Psoas muscle (tissue), 8 donors: ENCODE measurements around the gene GNL1. TPM values are rescaled to one million over a fixed set of nuclear protein-coding genes. Genes with fewer than 3 reads are reported as not detected.
"Not testable (repeated sequence)": the region's sequence is repeated elsewhere in the genome, so short reads cannot be mapped to it uniquely, and the experiment has no call there.

Experiments used
- ATAC-seq, 4 donors: fragments of 200-7000 bp; cut with Tn5 transposase; one replicate each; pipeline ENCODE4 v1.9.1; 2020; ENCODE audit warnings: moderate library complexity in 3 of 4, mild to moderate bottlenecking in 2 of 4
- DNase-seq, 2 donors: peaks; one replicate each; pipeline ENCODE4 v3.0.0-alpha.2; 2020
- H3K27ac ChIP-seq: fragments of 200-600 bp; one replicate; pipeline ENCODE4 v1.8.0; 2022
- H3K27me3 ChIP-seq, 3 donors: fragments of 200-600 bp in 1 of 3; one replicate each; pipeline versions ENCODE4 v1.6.1 to v1.8.0; 2013 to 2022; ENCODE audit warnings: low read length in 2 of 3, mild to moderate bottlenecking in 2 of 3, moderate library complexity in 1 of 3; ENCODE audit not compliant: insufficient read depth in 3 of 3
- H3K36me3 ChIP-seq, 2 donors: fragments of 200-600 bp in 1 of 2; one replicate each; pipeline versions ENCODE4 v1.6.1 to v1.8.0; 2013 to 2022; ENCODE audit warnings: low read depth in 1 of 2, mild to moderate bottlenecking in 1 of 2, moderate library complexity in 1 of 2; ENCODE audit not compliant: insufficient read depth in 1 of 2
- H3K4me1 ChIP-seq: fragments of 200-600 bp; one replicate; pipeline ENCODE4 v1.8.0; 2022
- H3K4me3 ChIP-seq: fragments of 200-600 bp; one replicate; pipeline ENCODE4 v1.8.0; 2022; ENCODE audit warnings: mild to moderate bottlenecking
- H3K9me3 ChIP-seq: fragments of 200-600 bp; one replicate; pipeline ENCODE4 v1.8.0; 2022
- WGBS, 3 donors: extraction: QIAGEN DNeasy Blood & Tissue Kit; methylation state at CpG; one replicate each; pipeline versions ENCODE4 v1.1.6 to v1.1.7; 2013; 5-methylcytosine and 5-hydroxymethylcytosine counted together
- intact Hi-C, 2 donors: fragments of 100-400 bp; cut with DNase I; formaldehyde crosslinking; loops; one replicate each; pipeline versions ENCODE4 v1.11.0 to v1.14.2; 2022
- polyA plus RNA-seq, 3 donors: library from polyadenylated mRNA; stranded (reverse); fragments of 200-250 nt; gene quantifications; one replicate each; pipeline ENCODE4 v1.2.3, GENCODE V29; 2013
- total RNA-seq, 4 donors: library from RNA; stranded (reverse); fragmentation: NEBNext Ultra II Directional in 2 of 4; extraction: Animal tissue kit (Norgen Biotek cat#: 25700) in 2 of 4; gene quantifications; one replicate each; pipeline versions ENCODE4 v1.2.1 to v1.2.4, GENCODE V29; 2021 to 2023
- TF ChIP-seq, protein P1 (sequence below): fragments of 200-600 bp; IDR thresholded peaks from one replicate; pipeline ENCODE4 v1.8.0; 2022; ENCODE audit warnings: antibody characterized with exemption
- donor health status: healthy with polysubstance abuse.
- donor health status: DM: no; HTN: no; CAD: no; lungs with moderate emphysema.
- donor health status: Bipolar disorder and iron deficiency.
- donor health status: healthy.
- donor health status: DM: yes; HTN: yes; CAD: no.
- donor health status: DM: no; HTN: no; CAD: no.
- donor health status: DM: no; HTN: no; CAD: no.
- donor health status: DM: yes; HTN: yes; CAD: no.

The GNL1 gene
- total and polyA plus RNA-seq, 7 donors: 14.2 to 32.3 (median 26.1) TPM

- ATAC-seq: no peak
- WGBS, 3 donors: 62 to 71% (median 69%) methylated on average over 2 of the region's 2 CpGs
- H3K4me1 ChIP-seq: no peaks in the 10 kb centered on the region
- H3K4me3 ChIP-seq: no peak overlapping the region
- TF ChIP-seq, protein P1, sequence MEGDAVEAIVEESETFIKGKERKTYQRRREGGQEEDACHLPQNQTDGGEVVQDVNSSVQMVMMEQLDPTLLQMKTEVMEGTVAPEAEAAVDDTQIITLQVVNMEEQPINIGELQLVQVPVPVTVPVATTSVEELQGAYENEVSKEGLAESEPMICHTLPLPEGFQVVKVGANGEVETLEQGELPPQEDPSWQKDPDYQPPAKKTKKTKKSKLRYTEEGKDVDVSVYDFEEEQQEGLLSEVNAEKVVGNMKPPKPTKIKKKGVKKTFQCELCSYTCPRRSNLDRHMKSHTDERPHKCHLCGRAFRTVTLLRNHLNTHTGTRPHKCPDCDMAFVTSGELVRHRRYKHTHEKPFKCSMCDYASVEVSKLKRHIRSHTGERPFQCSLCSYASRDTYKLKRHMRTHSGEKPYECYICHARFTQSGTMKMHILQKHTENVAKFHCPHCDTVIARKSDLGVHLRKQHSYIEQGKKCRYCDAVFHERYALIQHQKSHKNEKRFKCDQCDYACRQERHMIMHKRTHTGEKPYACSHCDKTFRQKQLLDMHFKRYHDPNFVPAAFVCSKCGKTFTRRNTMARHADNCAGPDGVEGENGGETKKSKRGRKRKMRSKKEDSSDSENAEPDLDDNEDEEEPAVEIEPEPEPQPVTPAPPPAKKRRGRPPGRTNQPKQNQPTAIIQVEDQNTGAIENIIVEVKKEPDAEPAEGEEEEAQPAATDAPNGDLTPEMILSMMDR: no peak
- no peaks in the 10 kb centered on the region for H3K9me3 ChIP-seq
- intact Hi-C loops: loop anchor here in 1 of 2 donors (5.0 kb wide), 1 partner anchor 38 kb away; no protein-coding TSS in a partner anchor
- no peak overlapping the region for H3K27ac ChIP-seq
- no peaks in the 10 kb centered on the region for H3K27me3 ChIP-seq
- DNase-seq: no peak
- H3K36me3 ChIP-seq: no peaks in the 10 kb centered on the region
Observed at GRCh38 chr6:30530014-30530413, 26.3 kb downstream of the GNL1 start.

GRCh38 chr6:30529349-30529875 lies 26.9 kb downstream of the GNL1 start:
- DNase-seq, H3K27ac ChIP-seq, H3K27me3 ChIP-seq, H3K36me3 ChIP-seq, H3K4me1 ChIP-seq, ATAC-seq, H3K9me3 ChIP-seq, intact Hi-C loops, H3K4me3 ChIP-seq: not testable (repeated sequence)
- WGBS, 3 donors: 90 to 93% (median 92%) methylated on average over 17 of the region's 17 CpGs

DNA sequence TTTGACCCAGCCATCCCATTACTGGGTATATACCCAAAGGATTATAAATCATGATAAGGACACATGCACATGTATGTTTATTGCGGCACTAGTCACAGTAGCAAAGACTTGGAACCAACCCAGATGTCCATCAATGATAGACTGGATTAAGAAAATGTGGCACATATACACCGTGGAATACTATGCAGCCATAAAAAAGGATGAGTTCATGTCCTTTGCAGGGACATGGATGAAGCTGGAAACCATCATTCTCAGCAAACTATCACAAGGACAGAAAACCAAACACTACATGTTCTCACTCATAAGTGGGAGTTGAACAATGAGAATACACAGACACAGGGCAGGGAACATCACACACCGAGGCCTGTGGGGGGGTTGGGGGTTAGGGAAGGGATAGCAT lies 29.8 kb downstream of the GNL1 start:
- intact Hi-C loops, ATAC-seq, H3K4me3 ChIP-seq, DNase-seq, H3K27me3 ChIP-seq, H3K36me3 ChIP-seq, H3K9me3 ChIP-seq, H3K4me1 ChIP-seq, H3K27ac ChIP-seq: not testable (repeated sequence)
- 92 to 97% (median 93%) methylated on average over 3 of the region's 3 CpGs for WGBS, 3 donors

- H3K36me3 ChIP-seq, H3K4me1 ChIP-seq, H3K4me3 ChIP-seq, H3K27me3 ChIP-seq, intact Hi-C loops, H3K27ac ChIP-seq, DNase-seq, H3K9me3 ChIP-seq, ATAC-seq: not testable (repeated sequence)
- WGBS, 3 donors: 82 to 85% (median 84%) methylated on average over 5 of the region's 5 CpGs
Observed at GRCh38 chr6:30521952-30522351, 34.3 kb downstream of the GNL1 start.

DNA sequence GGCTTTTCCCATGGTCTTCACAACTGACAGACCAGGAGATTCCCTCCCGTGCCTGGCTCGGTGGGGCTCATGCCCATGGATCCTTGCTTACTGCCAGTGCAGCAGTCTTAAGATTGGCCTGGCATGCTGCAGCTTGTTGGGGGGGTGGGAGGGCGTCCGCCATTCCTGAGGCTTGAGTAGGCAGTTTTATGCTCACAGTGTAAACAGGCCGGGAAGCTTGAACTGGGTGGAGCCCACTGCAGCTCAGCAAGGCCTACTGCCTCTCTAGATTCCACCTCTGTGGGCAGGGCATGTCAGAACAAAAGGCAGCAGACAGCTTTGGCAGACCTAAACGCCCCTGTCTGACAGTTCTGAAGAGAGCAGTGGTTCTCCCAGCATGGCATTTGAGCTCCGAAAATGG lies 35.2 kb downstream of the GNL1 start:
- H3K27me3 ChIP-seq, intact Hi-C loops, ATAC-seq, H3K4me3 ChIP-seq, H3K27ac ChIP-seq, H3K9me3 ChIP-seq, DNase-seq, H3K4me1 ChIP-seq, H3K36me3 ChIP-seq: not testable (repeated sequence)
- WGBS, 3 donors: 66 to 73% (median 69%) methylated on average over 7 of the region's 7 CpGs

GRCh38 chr6:30520522-30520921 lies 35.8 kb downstream of the GNL1 start:
- Histone ChIP-seq H3K4me1 (no peaks in the 10 kb centered on the region), H3K9me3 (no peaks in the 10 kb centered on the region), H3K27ac (no peak overlapping the region), H3K36me3 (no peaks in the 10 kb centered on the region), H3K4me3 (no peak overlapping the region), H3K27me3 (peaks cover 0 to 11% (median 8%) of the 10 kb centered on the region in 3 donors)
- intact Hi-C loops: no loop called here
- TF ChIP-seq, protein P1: no peak
- 80 to 87% (median 84%) methylated on average over 6 of the region's 6 CpGs for WGBS, 3 donors
- DNase-seq (no peak), ATAC-seq (no peak)

- ATAC-seq, H3K4me1 ChIP-seq, DNase-seq, H3K27ac ChIP-seq, H3K4me3 ChIP-seq, H3K36me3 ChIP-seq, intact Hi-C loops, H3K9me3 ChIP-seq: not testable (repeated sequence)
- peaks cover 0 to 11% (median 8%) of the 10 kb centered on the region in 3 donors for H3K27me3 ChIP-seq
- whole genome bisulfite sequencing, 3 donors: 78 to 79% (median 78%) methylated on average over 19 of the region's 19 CpGs
Observed at GRCh38 chr6:30518505-30519145, 37.7 kb downstream of the GNL1 start.

- ATAC-seq, H3K27ac ChIP-seq, H3K4me3 ChIP-seq, H3K9me3 ChIP-seq, H3K4me1 ChIP-seq, H3K36me3 ChIP-seq, DNase-seq, intact Hi-C loops: not testable (repeated sequence)
- H3K27me3 ChIP-seq: peaks cover 0 to 14% (median 8%) of the 10 kb centered on the region in 3 donors
- 93% methylated on average over 21 of the region's 21 CpGs for WGBS, 3 donors
Observed at GRCh38 chr6:30517767-30518504, 38.4 kb downstream of the GNL1 start.

DNA sequence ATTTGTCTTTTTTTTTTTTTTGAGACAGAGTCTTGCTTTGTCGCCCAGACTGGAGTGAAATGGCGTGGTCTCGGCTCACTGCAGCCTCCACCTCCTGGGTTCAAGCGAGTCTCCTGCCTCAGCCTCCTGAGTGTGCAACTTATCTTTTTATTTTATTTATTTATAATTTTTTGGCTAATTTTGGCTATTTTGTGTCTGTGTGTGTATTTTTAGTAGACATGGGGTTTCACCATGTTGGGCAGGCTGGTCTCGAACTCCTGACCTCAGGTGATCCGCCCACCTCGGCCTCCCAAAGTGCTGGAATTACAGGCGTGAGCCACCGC lies 39.6 kb downstream of the GNL1 start:
- Histone ChIP-seq H3K4me3 (peak overlapping the region; percentile 55), H3K27ac (peak overlapping the region; percentile 74), H3K27me3 (peaks cover 0 to 14% (median 8%) of the 10 kb centered on the region in 3 donors)
- ATAC-seq, DNase-seq, H3K36me3 ChIP-seq, H3K9me3 ChIP-seq, intact Hi-C loops, H3K4me1 ChIP-seq: not testable (repeated sequence)
- WGBS, 3 donors: 60 to 64% (median 61%) methylated on average over 8 to 9 of the region's 9 CpGs
